ENCODE measurements around the gene ANKRD27.
"Not testable (repeated sequence)": the region's sequence is repeated elsewhere in the genome, so short reads cannot be mapped to it uniquely, and the experiment has no call there.

DNA sequence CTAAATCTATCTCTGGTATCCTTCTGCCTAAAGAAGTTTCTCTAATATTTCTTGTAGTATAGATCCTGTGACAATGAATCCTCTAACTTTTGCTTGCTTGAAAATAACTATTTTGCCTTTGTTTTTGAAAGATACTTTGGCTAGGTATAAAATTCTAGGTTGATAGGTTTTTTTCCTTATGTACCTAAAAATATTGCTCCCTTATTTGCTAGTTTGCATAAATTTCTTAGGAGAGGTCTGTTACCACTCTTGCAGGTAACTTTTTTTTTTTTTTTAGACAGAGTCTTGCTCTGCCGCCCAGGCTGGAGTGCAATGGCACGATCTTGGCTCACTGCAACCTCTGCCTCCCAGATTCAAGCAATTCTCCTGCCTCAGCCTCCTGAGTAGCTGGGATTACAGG lies 29.0 kb upstream of the ANKRD27 start:
- TF ChIP-seq, protein P1, sequence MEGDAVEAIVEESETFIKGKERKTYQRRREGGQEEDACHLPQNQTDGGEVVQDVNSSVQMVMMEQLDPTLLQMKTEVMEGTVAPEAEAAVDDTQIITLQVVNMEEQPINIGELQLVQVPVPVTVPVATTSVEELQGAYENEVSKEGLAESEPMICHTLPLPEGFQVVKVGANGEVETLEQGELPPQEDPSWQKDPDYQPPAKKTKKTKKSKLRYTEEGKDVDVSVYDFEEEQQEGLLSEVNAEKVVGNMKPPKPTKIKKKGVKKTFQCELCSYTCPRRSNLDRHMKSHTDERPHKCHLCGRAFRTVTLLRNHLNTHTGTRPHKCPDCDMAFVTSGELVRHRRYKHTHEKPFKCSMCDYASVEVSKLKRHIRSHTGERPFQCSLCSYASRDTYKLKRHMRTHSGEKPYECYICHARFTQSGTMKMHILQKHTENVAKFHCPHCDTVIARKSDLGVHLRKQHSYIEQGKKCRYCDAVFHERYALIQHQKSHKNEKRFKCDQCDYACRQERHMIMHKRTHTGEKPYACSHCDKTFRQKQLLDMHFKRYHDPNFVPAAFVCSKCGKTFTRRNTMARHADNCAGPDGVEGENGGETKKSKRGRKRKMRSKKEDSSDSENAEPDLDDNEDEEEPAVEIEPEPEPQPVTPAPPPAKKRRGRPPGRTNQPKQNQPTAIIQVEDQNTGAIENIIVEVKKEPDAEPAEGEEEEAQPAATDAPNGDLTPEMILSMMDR (IDR thresholded peaks at IDR 0.05) = not testable (repeated sequence)
- not testable (repeated sequence) for TF ChIP-seq POLR2AphosphoS5 (IDR thresholded peaks at IDR 0.05)
